GM18909 (cell line): ENCODE results near the gene ALOX15.
"Not testable (repeated sequence)": the region's sequence is repeated elsewhere in the genome, so short reads cannot be mapped to it uniquely, and the experiment has no call there.

Experiments
- ATAC-seq: cut with Tn5 transposase; IDR thresholded peaks from one replicate; pipeline ENCODE4 v1.9.1; 2021; ENCODE audit warnings: mild to moderate bottlenecking; ENCODE audit not compliant: unreplicated experiment, poor library complexity

ALOX15 gene

DNA sequence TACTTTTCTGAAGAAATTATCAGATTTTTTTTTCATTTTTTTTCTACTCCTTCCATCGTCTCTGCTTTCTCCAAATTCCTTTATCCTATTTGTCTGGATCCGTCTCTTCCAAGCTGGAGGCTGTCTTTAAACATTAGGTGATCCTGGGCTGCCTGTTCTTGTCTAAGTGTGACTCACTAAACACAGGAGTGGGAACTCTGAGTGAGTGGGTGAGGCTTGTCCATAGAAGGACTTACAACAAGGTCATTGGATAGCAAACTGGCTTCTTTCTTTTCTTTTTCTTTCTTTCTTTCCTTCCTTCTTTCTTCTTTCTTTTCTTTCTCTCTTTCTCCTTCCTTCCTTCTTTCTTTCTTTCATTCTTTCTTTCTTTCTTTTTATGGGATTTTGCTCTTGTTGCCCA is 18.2 kb downstream of the ALOX15 start:
- no peak for ATAC-seq

DNA sequence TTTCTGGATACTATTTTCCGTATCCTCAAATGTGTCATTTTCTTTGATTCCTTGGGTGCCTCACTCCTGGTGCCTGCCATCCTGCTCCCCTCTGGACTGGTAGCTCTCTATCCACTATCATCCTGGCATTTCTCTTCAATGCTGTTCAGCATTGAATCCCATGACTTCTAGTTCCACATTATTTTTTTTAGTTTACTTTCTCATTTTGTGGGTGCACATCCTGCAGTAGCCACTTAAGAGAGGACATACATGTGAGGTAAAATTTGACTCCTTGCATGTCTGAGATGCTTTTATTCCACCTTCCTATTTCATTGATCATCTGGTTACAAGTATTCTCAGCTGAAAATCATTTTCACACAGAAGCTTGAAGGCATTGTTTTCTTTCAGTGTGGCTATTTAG is 19.1 kb downstream of the ALOX15 start:
- ATAC-seq = no peak

DNA sequence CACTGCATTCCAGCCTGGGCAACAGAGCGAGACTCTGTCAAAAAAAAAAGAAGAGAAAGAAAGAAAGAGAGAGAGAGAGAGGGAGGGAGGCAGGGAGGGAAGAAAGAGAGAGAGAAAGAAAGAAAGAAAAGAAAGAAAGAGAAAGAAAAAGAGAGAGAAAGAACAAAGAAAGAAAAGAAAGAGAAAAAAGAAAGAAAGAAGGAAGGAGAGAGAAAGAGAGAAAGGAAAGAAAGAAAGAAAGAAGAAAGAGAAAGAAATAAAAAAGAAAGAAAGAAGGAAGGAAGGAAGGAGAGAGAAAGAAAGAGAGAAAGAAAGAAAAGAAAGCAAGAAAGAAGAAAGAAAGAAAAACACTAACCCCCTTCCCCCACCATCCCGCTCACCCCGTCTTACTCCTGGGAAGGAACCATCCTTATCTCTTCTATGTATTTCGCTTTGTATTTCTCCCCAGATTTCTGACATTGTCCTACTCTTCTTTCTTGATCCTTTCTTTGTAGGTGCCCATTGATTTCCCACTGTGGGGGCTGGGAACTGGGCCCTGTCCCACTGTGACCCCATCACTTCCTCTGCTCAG is 20.9 kb downstream of the ALOX15 start:
- no peak for ATAC-seq

DNA sequence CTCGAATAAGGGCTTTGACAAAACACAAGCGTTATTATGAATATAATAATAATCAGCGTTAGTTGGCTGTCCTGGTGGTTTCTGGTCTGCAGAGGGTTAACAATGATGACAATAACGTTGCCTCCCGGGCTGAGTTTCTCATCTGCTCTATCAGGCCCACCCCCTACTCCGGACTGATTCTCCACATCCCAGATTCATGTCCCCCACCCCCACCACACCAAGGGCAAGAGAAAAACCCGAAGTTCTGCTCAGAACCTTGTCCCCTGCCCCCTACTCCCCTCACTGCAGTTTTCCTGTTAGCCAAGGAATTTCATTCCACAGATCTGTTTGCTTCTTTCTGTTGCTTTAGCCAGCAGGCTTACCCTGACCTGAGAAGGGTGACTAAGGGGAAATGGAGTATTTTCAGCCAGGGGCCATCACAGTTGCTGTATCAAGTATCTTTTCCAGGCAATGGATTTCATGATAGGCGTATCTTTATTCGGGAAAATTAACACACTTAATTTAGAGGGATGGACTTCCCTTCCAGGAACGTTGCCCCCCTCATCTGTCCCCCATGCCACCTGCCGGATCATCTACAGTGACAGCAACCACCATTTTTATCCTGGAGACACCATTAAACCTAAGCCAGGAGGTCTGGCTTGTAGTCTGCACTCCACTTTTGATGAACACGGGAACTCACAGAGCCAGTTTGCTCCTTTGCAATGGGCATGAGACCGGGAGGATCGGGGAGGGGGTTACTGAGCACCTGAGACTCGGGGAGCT is 23.7 kb downstream of the ALOX15 start:
- no peak for ATAC-seq

DNA sequence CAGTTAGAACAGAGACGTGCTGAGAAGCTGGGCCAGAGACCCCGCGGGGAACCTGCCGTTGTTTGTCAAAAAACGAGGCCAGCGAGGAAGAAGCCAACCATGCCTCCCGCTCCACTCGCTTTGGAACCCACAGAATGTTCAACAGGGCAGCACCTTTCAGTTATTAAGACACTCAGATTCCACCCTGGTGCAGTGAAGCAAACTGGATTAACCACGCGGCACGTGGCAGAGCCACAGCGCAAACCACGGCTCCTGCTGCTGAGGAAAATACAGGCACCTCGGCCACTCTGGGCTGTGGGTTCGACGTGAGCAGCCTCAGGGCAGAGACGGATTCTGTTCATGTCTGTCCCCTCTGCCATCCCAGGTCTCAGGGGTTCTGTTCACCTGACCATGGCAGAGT is 24.4 kb downstream of the ALOX15 start:
- ATAC-seq = no peak

- no peak for ATAC-seq
These were observed 25.0 kb downstream of the ALOX15 start for GRCh38 chr17:4616476-4616875.

- no peak for ATAC-seq
These were observed 30.8 kb downstream of the ALOX15 start for GRCh38 chr17:4610656-4611055.

GRCh38 chr17:4610162-4610561 is 31.3 kb downstream of the ALOX15 start:
- ATAC-seq = no peak

- ATAC-seq = no peak
These were observed 31.7 kb downstream of the ALOX15 start for GRCh38 chr17:4609761-4610160.

- no peak for ATAC-seq
These were observed 33.7 kb downstream of the ALOX15 start for GRCh38 chr17:4607773-4608187.

GRCh38 chr17:4607261-4607741 is 34.2 kb downstream of the ALOX15 start:
- ATAC-seq = no peak

DNA sequence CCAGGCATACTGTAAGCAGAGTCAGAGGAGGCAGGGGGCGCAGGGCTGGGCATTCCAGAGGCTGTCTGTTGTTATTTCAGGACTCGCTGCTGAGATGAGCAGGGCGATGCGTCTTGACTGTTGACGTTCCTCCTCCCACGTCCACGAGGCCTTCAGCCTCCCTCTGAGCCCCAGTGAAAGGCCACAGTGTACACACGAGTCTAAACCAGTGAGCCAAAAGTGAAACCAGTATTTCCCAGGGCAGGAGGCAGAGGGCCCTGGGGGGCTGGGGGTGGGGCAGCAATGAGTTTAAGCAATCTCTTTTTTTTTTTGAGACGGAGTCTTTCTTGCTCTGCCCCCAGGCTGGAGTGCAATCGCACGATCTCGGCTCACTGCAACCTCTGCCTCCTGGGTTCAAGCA is 35.7 kb downstream of the ALOX15 start:
- ATAC-seq = no peak

DNA sequence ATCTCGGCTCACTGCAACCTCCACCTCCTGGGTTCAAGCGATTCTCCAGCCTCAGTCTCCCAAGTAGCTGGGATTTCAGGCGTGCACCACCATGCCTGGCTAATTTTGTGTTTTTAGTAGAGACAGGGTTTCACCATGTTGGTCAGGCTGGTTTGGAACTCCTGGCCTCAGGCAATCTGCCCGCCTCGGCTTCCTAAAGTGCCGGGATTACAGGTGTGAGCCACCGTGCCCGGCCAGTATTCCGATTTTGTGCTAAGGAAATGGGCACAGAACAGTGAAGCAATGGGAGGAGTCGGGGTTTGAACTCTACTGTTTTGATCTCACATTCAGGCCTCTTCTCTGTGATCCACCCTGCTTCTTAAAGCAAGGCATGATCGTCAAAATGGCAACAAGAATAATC is 36.7 kb downstream of the ALOX15 start:
- not testable (repeated sequence) for ATAC-seq

DNA sequence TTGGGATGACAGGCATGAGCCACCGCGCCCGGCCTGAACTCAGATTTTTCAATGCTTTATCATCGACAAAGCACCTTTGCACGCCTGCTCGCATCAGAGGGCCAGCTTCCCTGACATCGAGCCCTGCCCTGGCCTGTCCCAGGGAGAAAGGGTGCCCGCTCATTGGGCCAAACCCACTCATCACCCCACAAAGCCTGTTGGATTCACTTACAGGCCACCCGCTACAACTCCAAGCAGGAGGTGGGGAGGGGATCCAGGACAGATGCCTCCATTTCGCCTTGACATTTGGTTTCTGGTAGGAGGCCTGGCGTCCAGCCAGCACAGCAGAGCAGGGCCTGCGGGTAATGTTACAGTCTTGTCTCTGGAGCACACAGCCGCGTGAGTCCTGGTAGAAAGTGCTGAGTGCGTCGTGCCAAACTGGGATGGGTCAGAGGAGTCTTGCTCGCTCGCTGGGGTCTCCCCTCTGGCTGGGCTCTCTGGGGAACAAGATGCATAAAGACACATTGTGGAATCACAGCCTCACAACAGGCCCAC is 37.3 kb downstream of the ALOX15 start:
- ATAC-seq = no peak

DNA sequence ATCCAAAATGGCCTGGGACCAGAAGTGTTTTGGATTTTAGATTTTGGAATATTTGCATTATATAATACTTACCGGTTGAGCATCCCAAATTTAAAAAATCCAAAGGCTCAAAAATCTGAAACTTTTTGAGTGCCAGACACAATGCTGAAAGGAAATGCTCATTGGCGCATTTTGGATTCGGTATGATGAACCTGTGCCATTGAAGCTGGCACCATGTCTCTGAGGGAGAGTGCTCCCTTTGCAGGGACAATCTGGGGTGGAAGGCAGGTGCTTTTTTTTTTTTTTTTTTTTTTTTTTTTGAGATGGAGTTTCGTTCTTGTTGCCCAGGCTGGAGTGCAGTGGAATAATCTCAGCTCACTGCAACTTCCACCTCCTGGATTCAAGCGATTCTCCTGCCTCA is 39.4 kb downstream of the ALOX15 start:
- ATAC-seq = no peak

DNA sequence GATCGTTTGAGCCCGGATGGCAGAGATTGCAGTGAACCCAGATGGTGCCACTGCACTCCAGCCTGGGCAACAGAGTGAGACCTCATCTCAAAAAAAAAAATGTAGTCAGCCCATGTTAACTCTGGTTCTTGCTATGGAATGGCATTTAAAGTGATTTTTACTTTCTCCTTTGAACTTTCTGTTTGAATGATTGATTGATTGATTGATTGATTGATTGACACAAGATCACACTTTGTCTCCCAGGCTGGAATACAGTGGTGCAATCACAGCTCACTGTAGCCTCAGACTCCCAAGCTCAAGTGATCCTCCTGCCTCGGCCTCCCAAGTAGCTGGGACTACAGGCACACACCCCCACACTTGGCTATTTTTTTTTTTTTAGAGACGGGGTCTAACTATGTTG is 40.2 kb downstream of the ALOX15 start:
- ATAC-seq = no peak

DNA sequence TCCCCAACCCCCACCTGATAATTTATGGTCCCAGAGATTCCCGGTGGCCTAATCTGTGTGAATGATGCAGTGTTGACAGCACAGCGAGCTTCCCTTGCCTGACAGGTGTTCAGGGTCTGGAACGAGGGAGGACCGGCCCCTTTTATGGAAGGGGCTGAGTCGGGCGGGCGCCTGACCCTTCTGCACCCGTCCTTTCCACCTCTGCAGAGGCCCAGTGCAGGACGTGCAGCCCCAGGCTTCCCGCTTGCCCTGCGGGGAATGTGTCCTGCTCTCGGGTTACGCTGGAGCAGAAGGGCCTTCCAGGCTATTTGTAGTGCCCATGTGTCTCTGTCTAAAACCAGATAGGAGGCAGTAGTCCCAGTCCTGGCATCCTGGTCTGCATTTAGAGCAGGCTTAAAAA is 40.9 kb downstream of the ALOX15 start:
- ATAC-seq = no peak

DNA sequence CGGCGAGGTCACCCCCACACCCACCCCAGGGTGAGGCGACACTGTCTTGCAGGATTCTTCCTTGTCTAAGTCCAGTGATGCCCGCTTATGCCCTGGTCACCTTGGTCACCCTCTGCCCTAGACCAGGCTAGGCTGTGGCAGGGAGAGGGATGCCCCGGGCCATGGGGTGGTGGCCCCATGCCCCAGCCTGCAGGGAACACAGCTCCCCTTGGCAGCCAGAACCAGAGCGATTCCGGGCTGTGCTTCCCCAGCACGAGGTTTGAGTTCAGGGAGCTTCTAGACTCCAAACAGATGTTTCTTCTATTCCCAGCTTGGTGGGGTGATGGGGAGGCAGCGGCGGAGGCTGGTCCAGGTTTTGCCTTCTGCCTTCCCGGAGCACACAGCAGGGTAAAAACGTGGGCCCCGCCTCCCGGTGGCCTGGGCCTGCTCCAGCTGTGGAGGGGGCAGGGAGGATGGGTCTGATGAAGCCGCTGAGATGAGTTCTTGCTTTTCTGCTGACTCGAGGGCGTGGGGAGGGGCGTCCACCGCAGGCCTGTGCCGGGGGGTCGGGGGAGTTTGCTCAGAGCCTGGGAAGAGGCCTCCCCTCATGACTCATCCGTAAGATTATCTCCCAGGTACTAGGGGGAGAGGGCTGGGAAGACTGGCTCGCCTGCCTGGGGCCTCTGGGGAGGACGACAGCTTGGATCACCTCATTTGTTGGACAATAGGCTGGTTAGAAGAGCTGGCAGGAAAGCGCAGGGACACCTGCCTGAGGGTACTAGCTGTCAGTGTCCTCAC is 41.8 kb downstream of the ALOX15 start:
- no peak for ATAC-seq

GRCh38 chr17:4598776-4599504 is 42.5 kb downstream of the ALOX15 start:
- no peak for ATAC-seq

- no peak for ATAC-seq
These were observed 43.5 kb downstream of the ALOX15 start for GRCh38 chr17:4597975-4598374.
